SKM-1 (cell line): ENCODE measurements around the gene ATIC.
"Not testable (repeated sequence)": the region's sequence is repeated elsewhere in the genome, so short reads cannot be mapped to it uniquely, and the experiment has no call there.

Source experiments
- DNase-seq: peaks from one replicate; lab custom pipeline; 2025; ENCODE audit not compliant: unreplicated experiment; lab: John Stamatoyannopoulos, UW

The ATIC gene

DNA sequence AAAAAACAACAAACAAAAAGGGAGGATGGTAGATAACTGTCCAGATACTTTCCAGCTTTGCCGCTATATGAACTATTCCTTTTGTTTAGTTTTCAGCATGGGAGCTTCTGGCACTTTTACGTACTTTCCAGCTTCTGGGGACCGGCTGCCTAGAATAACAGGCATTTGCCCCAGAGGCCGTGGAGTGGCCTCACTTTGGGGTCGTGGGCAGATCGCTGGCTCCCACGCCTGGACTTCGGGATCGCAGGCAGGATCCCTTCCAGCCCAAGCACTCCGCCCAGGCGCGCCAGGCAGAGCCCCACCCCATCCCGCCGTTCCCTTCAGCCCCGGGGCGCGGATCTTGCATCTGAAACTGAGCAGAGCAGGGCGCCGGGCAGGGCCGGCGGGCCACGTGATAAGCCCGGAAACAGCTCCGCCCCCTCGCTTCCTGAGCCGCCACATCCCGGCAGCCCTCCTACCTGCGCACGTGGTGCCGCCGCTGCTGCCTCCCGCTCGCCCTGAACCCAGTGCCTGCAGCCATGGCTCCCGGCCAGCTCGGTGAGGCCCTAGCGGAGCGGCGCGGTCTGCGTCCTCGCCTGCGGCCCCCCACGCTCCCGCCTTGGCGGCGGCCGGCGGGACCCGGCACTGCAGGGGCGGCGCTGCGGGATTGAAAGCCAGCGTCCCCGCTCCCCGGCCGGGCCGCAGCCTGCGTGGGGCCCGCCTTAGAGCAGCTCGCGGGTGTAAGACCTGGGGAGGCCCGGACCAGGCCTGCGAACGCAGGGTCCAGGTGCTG is at the start of gene ATIC:
Gene ATIC (plus strand): TSS at position 435 of the 772 bp plus-strand sequence. CDS start 84 bp downstream, at position 519.
- DNase-seq = peak; percentile 78

DNA sequence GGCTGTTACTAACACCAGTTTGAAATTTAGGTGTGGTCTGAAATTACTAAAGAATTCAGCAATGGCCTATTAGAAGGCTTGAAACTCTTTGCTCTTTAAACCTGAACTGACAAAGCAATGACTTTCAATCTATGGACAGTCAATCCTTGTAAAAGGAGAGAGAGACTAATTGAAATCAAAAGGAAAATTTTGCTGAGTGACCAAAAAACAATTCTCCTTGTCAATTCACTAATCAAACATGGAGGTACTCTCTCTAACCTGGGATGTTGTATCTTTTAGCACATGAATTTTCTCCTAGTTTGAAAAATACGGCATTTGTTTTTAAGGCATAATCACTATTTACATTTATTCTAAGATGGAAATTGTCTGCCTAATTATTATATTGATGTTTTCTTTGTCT is 49.6 kb upstream of the ATIC start:
- DNase-seq = no peak

DNA sequence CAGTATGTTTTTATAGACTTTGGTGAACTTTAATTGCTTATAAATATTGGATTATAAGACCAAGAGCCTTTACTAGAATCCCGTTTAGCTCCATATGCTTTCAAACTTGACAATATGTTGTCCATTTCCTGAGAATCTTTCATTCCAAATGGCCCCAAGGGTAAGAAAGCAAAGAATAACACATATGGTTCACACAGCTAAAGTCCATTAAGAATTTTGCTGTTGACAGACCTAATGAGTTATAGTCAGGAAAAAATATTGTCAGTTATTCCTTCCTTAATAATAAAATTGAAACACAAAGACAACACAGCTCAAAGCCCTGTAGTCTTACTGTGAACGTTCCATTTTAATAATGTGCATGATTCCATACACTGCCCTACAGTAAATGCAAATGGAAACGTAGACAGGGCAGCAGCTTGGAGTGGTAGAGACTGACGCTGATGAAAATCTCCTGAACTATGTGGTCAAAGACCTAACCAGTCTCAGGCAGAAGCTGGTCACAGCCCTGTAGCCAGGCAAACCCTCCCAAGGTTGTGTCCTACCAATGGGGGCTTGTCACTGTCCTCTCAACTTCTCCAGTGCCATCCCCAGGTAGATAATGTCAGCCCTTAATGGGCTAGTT is 49.0 kb upstream of the ATIC start:
- DNase-seq = no peak

DNA sequence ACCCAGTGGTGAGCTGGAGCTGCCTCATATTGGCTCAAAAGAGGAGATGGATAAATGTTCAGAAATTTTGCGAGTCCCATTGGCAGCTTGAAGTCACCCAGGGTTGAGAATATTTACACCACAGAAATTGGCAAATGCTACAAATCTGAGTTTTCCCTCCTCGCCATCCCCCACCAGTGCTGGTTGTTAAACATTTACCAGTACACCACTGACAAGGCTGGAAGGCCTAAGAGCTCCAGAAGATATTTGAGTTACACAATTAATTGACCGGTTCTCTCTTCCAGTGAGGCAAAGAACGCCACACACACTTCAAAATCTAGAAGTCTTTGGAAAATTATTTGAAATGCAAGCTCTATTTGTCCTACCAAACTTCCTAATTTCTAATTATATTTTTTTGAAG is 47.5 kb upstream of the ATIC start:
- no peak for DNase-seq

DNA sequence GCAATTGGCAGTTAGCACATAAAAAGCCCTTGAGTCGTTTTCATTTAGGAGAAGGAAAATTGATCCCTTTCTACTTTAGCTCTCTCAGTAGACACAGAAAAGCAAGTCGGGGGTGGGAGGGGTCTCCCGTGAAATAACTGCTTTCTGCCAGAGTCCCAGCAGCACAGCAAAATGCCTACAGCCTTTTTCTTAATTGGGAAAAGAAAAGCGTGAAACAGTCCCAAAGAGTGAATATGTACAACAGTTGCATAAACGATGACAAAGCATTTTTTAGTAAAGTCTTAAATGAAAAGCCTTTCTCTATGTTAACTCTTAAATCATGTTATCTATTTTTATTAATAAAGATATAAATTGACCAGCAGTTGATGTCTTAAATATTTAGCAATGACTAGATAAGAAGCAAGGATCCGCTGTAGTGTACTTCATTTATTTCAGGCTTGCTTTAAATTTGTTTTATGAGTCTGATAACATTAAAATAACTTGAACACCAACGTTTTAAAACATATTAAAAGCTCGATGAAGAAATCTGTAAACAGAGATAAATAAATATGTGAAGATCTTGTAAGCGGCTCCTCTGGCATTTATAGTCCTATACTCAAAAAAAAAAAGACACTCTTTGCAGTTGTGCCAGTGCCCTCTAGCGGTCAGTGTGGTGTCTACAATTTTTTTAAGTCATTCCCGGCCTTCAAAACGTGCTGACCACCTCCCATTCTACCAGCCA is 42.3 kb upstream of the ATIC start:
- peak; percentile 15 for DNase-seq

DNA sequence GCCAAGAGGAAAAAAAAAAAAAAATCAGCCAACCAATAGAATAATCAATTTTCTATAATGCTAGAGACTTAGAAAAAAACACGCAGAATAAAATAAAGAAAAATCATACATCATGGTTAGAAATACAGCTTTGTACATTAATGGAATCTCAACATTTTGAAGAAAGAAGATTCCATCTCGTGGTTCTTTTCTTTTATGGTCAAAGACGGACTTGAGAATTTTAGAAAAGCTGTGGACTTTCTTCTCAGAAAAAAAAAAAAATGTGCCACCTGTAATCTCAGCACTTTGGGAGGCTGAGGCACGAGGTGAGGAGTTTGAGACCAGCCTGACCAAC is 41.8 kb upstream of the ATIC start:
- no peak for DNase-seq

DNA sequence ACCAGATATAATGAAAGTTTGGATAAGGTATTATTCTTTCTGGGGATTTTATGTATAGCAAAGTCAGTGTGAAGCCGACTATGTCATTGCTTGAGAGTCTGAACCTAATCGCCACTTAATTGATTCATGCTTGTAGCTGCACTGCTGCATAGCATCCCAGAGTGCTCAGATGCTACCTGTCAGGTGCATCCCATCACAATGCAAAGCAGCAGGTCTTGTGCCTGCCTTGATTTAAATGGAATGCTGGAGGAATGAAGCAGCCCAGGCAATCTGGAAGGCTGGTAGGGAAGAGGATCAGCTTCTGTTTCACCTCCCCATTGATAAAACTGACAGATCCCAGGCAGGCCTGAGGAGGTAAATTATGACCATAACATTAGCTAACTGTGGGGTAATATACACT is 40.4 kb upstream of the ATIC start:
- no peak for DNase-seq

DNA sequence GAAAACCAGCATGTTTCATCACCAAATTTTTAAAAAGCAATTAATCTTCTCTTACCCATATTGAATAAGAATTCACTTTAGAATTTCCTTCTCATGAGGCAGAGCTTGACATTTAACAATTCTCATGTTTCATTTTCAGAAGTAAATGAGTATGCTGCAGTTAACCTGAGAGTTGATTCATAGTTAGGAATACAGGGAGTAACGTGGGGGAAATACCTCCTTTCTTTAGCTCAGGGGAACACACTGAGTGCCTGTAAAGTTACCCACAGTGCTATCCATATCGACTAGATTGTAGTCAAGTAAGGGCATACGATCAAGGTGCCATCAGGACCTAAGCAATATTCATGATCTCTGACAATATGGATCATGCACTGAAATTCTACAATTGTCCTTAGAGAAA is 38.9 kb upstream of the ATIC start:
- no peak for DNase-seq

DNA sequence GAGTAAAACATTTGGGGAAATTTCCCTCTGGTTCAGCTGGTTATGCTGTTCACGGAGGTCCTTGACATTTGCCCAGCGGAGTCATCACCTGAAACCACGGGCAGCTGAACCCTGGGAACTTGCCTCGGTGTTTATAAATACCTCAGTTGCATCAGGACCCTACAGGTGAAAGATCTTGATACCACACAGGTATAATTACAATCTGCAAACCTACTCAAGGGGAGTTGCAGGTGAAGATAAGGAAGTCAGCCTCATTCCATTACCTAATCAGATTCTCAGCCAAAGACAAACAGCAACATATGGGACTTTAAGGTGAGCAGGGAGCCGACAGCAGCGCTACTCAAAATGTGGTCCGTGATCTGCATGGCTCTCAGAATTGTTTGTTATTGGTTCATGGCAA is 37.0 kb upstream of the ATIC start:
- DNase-seq = no peak

DNA sequence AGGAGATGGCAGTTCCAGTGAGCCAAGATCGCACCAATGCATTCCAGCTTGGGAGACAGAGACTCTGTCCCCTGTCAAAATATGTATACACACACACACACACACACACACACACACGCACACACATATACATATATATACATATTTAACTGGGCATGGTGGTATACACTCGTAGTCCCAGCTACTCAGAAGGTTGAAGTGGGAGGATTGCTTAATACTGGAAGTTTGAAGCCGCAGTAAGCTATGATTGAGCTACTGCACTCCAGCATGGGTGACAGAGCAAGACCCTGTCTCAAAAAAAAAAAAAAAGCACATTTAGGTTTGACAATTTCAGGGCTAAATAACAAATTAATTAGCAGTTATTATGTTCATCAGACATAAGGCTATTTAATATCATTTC is 36.0 kb upstream of the ATIC start:
- no peak for DNase-seq

DNA sequence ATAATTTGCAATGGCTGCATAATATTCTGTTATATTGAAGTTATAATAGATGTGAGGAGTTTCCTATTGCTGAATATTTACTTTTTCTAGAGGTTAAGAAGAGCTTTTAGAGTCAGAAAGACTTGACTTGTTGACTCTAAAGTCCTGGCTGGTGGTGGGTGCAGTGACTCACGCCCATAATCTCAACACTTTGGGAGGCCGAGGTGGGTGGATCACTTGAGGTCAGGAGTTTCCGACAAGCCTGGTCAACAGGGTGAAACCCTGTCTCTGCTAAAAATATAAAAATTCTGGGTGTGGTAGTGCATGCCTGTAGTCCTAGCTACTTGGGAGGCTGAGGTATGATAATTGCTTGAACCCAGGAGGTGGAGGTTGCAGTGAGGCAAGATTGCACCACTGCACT is 33.9 kb upstream of the ATIC start:
- no peak for DNase-seq

DNA sequence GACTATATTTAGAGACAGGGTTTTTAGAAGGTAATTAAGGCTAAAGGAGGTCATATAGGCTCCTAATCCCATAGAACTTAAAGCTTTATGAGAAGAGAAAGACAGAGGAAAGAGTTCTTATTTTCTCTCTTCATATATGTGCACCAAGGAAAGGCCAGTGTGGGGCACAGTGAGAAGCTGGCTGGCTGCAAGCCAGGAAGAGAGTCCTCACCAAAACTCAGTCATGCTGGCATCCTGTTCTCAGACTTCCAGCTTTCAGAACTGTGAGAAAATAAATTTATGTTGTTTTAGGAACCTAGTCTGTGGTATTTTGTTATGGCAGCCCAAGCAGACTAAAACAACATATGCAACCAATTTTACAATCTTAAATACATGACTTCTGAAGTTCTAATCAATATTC is 31.5 kb upstream of the ATIC start:
- no peak for DNase-seq

DNA sequence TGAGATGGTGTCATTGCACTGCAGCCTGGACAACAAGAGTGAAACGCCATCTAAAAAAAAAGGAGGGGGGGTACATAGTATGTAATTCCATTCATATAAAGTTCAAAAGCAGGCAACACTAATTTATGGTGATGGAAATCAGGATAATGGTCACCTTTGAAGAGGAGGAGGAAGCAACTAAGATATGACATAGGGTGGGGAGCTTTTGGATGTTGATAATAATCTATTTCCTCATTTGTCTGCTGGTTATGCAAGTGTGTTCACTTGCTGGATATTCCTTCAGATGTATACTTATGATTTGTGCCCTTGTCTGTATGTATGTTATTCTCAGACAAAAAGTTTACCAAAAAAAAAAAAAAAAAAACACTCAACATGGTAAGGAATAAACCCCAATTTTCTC is 28.6 kb upstream of the ATIC start:
- peak; percentile 11 for DNase-seq

DNA sequence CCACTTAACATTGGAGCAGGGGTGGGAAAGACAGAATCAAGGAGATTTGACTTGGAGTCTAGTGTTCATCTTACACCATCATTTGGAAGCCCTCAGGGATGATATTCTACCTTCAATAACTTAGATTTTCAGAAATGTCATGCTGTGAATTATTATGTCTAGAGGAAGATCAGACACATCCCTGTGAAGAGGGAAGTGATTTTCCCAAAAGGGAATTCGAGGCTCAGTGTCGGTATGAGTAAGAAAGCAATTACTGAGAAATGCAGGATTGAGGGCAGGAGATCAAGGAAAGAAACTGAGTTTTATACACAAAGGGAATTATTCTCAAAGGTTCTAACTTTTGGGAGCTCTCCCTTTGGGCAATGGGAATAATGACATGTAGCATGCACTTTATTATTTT is 25.6 kb upstream of the ATIC start:
- no peak for DNase-seq

DNA sequence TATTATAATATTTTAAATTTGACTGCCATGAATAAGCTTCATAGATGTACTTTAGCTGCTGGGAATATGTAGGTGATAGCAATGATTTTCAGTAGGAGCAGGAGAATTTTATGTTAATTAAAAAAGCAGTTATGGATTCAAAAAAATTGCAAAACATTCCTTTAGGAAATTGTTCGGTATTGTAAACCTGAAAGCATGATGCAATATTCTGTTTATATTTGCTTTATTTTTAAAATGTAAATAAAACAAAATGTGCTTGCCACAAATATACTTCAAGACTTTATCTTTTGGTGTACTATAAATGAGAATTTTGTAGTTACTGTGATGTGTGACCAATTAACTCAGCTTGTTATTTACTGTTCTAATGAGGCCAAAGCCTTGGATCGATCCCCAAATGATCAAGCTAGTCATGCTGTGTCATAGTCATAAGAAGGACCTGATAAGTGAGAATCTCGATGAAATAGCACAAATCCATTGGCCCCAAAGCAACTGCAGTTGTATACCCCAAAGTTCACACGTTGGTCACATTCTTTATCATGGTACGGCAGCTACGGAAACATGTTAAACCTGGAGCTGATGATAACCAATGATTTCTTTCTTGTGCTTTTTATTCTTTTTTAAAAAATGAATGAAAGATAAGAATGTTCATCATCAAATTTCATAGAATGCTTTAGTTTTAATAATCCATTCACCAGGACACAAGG is 23.6 kb upstream of the ATIC start:
- DNase-seq = no peak

DNA sequence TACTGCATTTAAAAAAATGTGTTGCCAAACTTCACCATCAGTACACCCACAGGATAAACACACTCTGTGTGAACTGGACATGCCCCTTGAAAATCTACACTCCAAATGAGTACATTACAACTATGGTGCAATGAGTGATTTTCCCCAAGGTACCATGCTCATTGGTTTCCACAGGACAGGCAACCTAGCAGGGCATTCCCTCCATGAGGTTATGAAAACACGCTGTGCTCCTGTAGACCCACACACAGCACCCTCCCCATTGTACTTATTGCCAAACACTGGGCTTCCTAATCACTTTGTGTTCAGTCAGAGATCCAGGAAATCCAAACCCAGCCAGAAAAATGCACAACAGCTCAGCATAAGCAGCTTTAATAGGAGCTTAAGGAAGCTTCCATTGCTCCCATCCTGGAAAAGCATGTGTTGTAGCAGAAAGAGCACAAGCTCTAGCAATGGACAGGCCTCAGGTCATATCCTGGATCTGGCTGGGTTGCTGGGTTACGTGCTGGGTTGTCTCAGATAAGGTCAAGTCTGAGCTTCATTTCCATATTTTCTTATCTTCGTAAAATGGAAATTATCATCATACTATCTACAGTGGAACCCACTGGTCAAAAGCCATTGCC is 20.8 kb upstream of the ATIC start:
- DNase-seq = no peak

DNA sequence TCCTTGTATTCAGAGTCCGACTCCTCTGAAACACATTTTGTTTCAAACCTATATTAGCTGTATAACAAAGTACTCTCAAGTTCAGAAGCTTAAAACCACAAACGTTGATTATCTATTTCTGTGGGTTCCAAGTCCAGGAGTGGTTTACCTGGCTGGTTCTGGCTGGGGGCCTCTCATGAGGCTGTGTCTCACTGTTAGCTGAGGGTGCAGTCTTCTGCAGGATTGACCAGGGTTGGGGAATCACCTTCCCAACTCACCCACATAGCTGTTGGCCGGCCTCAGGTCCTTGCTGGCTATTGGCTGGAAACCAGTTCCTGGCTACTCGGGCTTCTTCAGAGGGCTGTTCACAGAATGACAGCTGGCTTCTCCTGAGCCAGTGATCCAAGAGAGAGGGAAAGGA is 18.0 kb upstream of the ATIC start:
- DNase-seq = no peak

DNA sequence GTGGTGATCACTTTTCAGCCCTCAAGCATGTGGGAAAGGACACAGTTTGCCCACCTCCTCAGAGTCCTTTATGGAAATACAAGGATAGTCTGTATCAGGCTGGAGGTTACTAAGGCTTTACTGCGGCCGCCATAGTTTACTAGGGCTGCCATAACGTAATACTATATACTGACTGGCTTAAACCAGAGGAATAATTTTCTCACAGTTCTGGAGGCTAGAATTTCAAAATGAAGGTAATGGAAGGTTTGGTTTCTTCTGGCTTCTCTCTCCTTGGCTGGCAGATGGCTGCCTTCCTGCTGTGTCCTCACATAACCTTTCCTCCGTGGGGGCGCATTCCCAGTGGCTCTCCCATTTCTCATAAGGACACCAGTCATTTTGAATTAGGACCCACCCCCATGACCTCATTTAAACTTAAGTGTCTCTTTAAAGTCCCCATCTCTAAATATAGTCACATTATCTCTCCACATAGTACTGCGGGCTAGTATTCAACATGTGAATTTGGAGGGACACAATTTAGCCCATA is 12.5 kb upstream of the ATIC start:
- no peak for DNase-seq

DNA sequence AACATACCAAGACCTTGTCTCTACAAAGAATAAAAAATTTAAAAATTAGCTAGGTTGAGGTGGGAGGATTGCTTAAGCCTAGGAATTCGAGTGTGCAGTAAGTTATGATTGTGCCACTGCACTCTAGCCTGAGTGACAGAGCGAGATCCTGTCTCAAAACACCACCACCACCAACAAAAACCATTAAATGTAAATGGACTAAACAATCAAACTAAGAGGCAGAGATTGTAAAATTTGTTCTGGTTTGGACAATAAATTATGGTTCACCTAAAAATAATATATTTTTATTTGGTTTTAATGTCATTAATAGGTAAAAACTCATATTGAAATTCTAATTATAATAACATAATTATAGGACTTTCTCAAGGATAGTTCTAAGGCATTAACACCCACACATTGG is 9.9 kb upstream of the ATIC start:
- DNase-seq = no peak

DNA sequence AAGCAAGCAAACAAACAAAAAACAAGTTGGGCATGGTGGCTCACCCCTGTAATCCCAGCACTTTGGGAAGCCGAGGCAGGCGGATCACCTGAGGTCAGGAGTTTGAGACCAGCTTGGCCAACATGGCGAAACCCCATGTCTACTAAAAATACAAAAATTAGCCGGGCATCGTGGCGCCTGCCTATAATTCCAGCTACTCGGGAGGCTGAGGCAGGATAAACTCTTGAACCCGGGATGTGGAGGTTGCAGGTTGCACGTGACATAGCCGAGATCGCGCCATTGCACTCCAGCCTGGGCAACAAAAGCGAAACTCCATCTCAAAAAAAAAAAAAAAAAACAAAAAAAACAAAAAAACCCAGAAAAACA is 617 bp upstream of the ATIC start:
- DNase-seq = not testable (repeated sequence)

DNA sequence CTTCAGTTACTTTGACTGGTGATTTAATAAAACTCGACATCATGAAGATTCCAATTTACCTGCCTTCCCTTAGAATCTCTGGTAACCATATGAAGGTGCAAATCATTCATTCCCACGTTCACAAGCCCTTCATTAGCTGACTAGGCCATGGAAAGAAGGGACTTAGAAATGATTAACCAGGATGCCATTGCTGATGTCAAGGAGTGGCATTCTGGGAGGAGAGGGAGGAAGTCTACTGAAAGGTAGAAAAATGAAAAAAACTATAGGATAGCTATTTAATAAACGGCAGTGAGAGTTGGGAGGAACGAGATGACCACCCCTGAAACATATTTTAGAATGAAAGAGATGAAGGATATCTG is 1.4 kb downstream of the ATIC start:
- no peak for DNase-seq
